GM21619 (cell line): Measurements from ENCODE around the gene NPSR1.
A peak's percentile ranks its signal among the peaks of the same experiment; 100 is the strongest.

Experiments
- ATAC-seq: cut with Tn5 transposase; IDR thresholded peaks from one replicate; pipeline ENCODE4 v1.9.1; 2021; ENCODE audit not compliant: unreplicated experiment

The NPSR1 gene

DNA sequence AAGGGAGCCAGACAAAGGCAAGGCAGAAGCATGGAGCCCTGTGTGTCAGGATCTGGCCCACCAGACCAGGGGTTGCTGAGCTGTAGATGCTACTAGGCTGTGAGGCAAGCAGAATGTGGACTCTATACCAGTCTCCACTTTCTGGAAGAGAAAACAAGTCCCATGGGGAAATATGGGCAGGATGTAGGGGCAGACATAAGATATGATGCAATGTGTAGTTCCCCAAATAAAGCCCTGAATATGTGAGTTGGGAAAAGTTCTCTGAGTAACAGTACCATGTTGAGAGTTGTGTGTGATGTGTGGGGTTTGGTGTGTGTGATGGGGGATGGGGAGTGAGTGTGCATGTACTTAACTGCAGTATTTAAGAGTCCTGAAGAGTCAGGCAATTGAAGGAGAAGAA lies 62.3 kb downstream of the NPSR1 start:
- ATAC-seq = no peak

- ATAC-seq = no peak
Measured at GRCh38 chr7:34723338-34723737, 65.3 kb downstream of the NPSR1 start.

DNA sequence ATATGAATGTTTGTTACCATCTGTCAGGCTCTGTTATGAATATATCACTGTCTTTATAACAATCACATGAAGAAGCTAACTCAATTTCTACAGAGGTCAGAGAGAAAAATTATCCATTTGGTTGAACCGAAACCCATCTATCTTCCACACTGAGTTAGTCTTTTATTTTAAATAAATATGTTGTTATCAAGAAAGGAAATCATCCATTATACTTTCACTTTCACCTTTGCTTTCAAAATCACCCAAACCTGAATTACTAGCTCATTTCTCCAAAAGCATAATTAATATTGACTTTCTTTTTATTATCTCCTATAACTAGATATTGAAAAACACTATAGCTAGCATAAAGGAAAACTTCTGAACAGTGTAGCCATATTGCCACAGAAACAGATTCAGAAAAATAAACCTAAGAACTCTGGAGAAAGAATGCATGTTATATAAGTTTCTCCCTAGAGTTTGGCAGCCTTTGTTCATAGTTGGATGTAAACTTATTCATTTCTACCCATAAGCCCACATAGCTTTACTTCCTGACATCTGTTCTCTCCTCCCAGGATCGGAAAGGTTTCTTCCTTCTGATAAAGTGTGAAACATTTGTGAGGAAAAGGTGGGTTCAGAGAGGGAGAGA lies 66.0 kb downstream of the NPSR1 start:
- no peak for ATAC-seq

GRCh38 chr7:34726221-34726620 lies 68.2 kb downstream of the NPSR1 start:
- ATAC-seq = no peak

- peak; percentile 43 for ATAC-seq
Measured at GRCh38 chr7:34727464-34727995, 69.5 kb downstream of the NPSR1 start.

DNA sequence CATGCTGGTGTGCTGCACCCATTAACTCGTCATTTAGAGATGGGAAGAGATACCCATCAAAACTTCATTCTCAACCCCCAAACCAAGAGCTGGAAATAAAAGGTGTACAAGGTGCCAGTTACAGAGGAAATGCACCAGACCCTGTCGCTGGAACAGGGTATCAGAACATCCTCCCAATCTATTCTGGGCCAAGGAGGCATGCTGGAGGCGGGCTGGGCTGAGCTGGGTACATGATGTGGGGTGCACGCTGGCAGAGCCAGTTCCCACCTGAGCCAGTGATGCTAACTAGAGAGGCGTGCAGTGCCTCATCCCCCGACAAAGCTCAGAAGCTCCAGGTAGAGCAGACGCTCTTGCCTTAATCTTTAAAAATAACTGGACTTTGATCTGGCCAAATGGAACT lies 70.1 kb downstream of the NPSR1 start:
- no peak for ATAC-seq

DNA sequence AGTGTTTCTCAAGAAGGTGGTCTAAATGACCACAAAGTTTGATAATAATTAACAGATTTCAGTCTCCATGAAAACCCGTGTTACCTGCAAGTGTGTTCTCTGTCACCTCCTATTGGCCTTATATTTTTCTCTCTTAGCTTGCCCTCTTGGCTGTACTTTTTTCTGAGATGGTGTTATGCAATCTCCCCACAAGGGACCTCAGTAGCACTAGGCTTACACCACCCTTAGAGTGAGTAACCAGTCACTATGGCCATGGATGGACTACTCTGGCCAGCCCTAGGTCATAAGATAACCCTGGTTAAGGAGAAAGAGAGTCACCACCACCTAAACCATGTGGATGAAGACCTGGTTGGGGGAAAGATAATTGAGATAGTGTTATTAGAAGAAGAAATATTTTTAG lies 76.8 kb downstream of the NPSR1 start:
- no peak for ATAC-seq

GRCh38 chr7:34735526-34735925 lies 77.5 kb downstream of the NPSR1 start:
- no peak for ATAC-seq

- no peak for ATAC-seq
Measured at GRCh38 chr7:34739651-34740300, 81.8 kb downstream of the NPSR1 start.

GRCh38 chr7:34740840-34741239 lies 82.8 kb downstream of the NPSR1 start:
- ATAC-seq = no peak

- ATAC-seq = peak; percentile 39
Measured at GRCh38 chr7:34747176-34747781, 89.3 kb downstream of the NPSR1 start.

DNA sequence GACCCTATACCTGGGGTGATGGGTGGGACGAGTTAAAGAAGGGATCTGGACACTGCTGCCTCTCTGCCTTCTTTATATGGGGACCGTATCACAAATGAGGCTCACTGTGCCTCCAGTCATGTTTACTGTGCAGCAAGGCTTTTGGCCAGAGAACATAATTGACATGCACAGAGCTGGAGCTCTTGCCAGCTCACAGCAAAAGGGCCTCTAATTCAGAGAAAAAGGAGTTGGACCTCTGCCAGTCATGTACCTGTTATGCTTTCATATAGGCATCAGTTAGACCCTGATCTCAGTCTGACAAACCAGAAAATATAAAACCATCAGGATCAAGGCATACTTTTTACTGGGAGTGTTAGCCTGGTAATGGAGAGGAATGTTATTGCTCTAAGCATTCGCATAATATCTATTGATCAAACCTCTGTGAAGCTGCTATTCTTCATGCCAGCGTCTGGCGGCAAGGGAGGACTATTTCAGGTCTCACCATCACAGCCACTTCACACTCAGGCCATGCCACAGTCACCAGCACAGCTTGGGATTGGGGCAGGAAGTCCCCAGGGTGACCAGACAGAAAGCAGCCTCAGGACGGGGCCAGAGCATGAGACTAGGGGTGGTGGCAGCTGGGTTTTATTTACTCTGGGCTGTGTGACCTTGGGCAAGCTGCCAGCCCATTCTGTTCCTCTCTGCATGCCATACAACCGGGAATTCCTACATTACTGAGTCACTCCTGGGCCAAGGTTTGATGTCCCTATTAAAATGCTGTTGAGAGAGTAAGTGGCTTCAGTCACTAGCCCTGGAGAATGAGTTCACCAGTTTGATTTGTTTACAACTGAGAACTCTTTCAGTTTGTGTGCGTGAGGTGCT lies 90.1 kb downstream of the NPSR1 start:
- no peak for ATAC-seq

- no peak for ATAC-seq
Measured at GRCh38 chr7:34748728-34749089, 90.7 kb downstream of the NPSR1 start.

DNA sequence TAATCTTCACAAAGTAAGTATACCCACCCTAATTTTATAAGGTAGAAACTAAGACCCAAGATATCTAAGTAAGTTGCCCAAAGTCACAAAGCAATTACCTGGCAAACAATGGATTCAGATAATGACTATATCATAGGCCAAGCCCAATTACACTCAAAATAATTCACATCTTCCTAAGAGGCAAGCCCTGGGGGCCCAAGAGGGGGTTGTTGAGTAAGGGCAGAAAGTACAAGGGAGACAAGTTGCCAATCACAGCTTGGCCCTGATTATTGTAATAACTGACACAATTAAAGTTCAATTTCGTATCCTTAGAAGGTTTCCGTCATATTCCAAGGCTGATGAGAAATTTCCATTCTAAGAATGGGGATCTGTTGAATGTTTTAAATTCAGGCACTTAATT lies 91.4 kb downstream of the NPSR1 start:
- ATAC-seq = no peak

GRCh38 chr7:34750209-34750608 lies 92.2 kb downstream of the NPSR1 start:
- ATAC-seq = no peak

DNA sequence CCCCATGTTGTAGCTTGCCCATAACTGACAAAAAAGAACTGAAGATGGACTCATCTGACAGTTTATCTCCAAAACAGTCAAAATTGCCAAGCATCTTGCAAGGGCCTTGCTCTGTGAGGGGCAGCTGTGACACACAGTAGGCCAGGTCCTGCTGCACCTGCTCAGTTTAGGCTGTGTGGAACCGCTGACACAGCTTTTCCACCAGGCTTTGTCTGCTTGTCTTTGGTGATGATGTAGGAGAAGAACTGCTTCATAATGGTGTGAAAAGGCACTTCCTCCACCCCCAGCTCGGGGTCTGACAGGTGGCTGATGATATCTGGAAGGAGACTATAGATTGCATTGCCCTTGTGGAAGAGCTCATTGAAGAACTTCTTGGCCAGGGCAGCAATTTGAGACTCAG lies 92.6 kb downstream of the NPSR1 start:
- no peak for ATAC-seq

DNA sequence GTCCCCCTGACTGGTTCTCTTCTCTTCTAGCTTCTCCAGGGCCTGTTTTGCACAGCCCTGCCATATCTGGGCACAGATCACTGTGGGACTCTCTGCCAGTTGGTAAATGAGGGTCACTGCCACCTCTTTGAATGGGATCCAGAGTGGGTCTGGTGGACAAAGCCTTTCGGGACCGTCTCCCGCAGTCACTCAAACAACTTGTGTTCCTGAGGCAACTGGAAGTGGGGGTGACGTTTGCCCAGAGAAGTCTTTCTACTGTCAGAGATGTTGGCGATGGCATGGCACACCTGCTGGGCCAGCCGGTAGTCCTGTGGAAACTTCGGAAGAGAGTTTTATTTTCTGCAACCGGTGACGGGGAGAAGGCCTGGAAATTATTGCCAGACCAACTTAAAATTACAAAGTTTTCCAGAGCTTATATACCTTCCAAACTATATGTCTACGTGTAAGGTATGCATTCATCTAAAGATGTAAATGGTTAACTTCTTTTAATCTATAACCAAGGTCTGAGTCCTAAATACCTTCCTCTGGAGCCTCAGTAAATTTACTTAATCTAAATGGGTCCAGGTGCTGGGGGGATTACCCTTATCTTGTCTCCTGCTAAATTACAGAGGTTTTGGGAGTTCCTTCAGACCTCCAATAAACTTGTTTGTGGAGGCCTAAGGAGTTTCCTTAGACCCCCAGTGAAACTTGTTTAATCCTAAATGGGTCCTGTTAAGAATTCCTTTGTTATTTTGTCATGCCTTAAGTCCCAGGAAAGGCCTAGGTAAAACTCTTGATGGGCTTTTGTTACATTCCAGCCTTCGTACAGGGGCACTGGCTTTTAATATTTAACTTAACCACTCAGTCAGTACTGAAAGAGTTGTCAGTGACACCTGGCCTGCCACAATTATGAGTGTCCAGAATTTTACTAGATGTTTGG lies 94.0 kb downstream of the NPSR1 start:
- ATAC-seq = peak; percentile 25

GRCh38 chr7:34752929-34753328 lies 94.9 kb downstream of the NPSR1 start:
- no peak for ATAC-seq

DNA sequence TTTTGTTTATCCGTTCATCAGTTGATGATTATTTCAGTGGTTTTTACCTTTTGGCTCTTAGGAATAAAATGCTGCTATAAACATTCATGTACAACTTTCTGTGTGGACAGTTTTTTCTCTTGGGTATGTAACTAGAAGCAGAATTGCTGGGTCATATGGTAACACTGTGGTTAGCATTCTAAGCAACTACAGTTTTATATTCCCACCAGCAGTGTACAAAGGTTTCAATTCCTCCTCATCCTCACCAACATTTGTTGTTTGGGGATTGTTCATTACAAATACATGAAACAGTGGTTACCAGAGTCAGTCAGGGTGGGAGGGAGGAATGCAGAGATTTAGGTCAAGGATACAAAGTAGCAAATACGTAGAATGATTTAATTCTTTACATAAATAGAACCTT lies 97.0 kb downstream of the NPSR1 start:
- ATAC-seq = peak; percentile 40

DNA sequence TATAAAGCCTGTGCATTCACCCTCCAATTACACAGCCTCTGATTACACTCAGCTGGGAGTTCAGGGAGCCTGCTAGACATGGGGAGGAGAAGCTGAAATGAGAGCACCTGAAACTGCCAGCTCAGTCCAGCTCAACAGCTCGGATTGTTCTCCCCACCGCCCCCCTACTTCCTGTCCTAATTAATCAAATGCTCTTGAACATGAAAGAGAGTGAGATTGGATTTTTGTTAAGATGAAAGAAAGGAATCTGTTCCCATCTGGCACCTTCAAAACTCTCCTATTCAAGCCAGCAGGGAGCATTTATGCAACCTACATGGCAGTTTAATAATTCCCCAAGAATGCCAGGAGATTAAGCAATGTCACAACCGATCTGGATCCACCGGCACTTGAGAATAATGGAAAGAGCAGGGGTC lies 98.0 kb downstream of the NPSR1 start:
- peak; percentile 23 for ATAC-seq
